Thoracic aorta (tissue), 2 donors: ENCODE results near the gene OR2AP1. TPM values are rescaled to one million over a fixed set of nuclear protein-coding genes. Genes with fewer than 3 reads are reported as not detected.

ENCODE experiments used
- ATAC-seq: fragments of 150-250 bp; one replicate; pipeline ENCODE4 v1.8.0; 2017; ENCODE audit warnings: low read depth; ENCODE audit not compliant: insufficient number of reproducible peaks, low FRiP score
- DNase-seq: peaks from one replicate; pipeline ENCODE4 v3.0.0-alpha.2; 2020; ENCODE audit warnings: low spot score
- H3K27ac ChIP-seq, 2 donors: fragments of 200-600 bp; sonication (generic); 1 replicate in 1 of 2; 2 replicates in 1 of 2; pipeline ENCODE4 v1.5.1; 2016; ENCODE audit warnings: mild to moderate bottlenecking in 2 of 2, moderate library complexity in 2 of 2
- H3K27me3 ChIP-seq: fragments of 200-600 bp; sonication (generic); replicated peaks from 2 replicates; pipeline ENCODE4 v1.6.0; 2016; ENCODE audit warnings: mild to moderate bottlenecking; ENCODE audit not compliant: insufficient read depth
- H3K36me3 ChIP-seq: fragments of 200-600 bp; sonication (generic); one replicate; pipeline ENCODE4 v1.5.1; 2016
- H3K4me1 ChIP-seq, 2 donors: fragments of 200-600 bp; sonication (generic); 1 replicate in 1 of 2; 2 replicates in 1 of 2; pipeline versions ENCODE4 v1.5.1 to v1.6.0; 2016; ENCODE audit warnings: low read depth in 2 of 2, mild to moderate bottlenecking in 1 of 2; ENCODE audit not compliant: control insufficient read depth in 1 of 2
- H3K4me3 ChIP-seq: fragments of 200-600 bp; sonication (generic); 2 replicates; pipeline ENCODE4 v1.5.1; 2016; ENCODE audit warnings: mild to moderate bottlenecking
- H3K9me3 ChIP-seq: fragments of 200-600 bp; sonication (generic); 2 replicates; pipeline ENCODE4 v1.5.1; 2016
- total RNA-seq, 2 donors: library from RNA; depleted of rRNA; stranded (reverse); fragments of >200 nt; gene quantifications; one replicate each; pipeline versions ENCODE4 v1.1.0 to v1.2.3, GENCODE V29; 2016
- TF ChIP-seq, protein P1 (sequence below): fragments of 200-600 bp; sonication (generic); IDR thresholded peaks from one replicate; pipeline ENCODE4 v1.5.1; 2019; ENCODE audit warnings: antibody characterized with exemption

OR2AP1 gene
- total RNA-seq, 2 donors from 2014 or later = not detected

DNA sequence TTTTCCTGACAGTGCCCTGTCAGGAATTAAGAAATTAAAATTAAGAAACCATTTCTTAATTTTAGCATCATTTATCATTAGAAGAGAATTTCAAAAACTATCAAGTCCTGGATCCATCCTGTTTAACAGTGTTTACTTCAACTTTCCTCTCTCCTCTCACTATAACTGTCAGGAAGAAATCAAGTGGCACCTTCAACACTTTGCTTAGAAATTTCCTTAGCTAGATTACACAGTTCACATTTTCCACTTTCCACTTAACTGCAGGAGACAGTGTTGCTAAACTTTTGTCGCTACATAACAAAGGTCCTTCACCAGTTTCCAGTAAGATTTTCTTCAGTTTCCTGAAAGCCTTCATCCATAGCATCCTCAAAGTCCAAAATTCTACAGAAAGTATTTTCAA lies 42.5 kb downstream of the OR2AP1 start:
- TF ChIP-seq, protein P1, sequence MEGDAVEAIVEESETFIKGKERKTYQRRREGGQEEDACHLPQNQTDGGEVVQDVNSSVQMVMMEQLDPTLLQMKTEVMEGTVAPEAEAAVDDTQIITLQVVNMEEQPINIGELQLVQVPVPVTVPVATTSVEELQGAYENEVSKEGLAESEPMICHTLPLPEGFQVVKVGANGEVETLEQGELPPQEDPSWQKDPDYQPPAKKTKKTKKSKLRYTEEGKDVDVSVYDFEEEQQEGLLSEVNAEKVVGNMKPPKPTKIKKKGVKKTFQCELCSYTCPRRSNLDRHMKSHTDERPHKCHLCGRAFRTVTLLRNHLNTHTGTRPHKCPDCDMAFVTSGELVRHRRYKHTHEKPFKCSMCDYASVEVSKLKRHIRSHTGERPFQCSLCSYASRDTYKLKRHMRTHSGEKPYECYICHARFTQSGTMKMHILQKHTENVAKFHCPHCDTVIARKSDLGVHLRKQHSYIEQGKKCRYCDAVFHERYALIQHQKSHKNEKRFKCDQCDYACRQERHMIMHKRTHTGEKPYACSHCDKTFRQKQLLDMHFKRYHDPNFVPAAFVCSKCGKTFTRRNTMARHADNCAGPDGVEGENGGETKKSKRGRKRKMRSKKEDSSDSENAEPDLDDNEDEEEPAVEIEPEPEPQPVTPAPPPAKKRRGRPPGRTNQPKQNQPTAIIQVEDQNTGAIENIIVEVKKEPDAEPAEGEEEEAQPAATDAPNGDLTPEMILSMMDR = no peak
- Histone ChIP-seq H3K4me1 (no peaks in the 10 kb centered on the region), H3K36me3 (no peaks in the 10 kb centered on the region), H3K27ac (no peak overlapping the region), H3K27me3 (no peaks in the 10 kb centered on the region), H3K4me3 (no peak overlapping the region), H3K9me3 (no peaks in the 10 kb centered on the region)
- DNase-seq = no peak
- ATAC-seq = no peak

DNA sequence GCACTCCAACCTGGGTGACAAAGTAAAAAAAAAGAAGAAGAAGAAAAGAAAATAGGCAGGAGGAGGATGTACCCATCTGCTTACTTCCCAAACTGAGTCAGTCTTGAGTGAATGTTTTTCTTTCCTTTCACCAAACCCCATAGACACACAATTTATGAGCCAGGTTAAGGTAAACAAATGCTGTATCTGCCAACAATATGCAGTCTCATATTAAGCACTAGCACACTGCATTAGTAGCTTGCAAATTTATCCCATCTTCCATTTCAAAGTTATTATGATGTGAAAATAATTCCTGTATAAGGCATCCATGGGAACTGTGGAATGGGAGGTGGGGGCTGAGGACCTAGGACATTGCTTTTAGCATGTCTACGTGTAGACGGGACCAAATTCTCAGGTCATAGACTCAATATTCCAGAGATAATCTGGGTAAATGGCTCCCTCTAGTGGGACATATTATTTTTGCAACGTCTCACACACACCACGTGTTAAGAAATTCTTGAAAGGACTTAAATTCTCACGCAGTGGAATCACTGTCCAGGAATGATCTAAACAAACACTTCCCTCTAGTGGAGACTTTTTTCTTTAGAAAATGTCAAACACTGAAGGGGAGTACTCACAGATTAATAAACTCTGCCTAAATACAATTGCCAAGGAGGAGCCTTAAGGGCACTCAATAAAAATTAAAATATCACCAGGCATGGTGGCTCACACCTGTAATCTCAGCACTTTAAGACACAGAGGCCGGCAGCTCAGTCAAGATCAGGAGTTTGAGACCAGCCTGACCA lies 47.3 kb downstream of the OR2AP1 start:
- ATAC-seq = peak; percentile 85
- Histone ChIP-seq H3K4me3 (no peak overlapping the region), H3K27ac (no peak overlapping the region), H3K9me3 (no peaks in the 10 kb centered on the region), H3K36me3 (no peaks in the 10 kb centered on the region), H3K4me1 (no peaks in the 10 kb centered on the region), H3K27me3 (no peaks in the 10 kb centered on the region)
- DNase-seq = no peak
- TF ChIP-seq, protein P1 = peak; percentile 84

DNA sequence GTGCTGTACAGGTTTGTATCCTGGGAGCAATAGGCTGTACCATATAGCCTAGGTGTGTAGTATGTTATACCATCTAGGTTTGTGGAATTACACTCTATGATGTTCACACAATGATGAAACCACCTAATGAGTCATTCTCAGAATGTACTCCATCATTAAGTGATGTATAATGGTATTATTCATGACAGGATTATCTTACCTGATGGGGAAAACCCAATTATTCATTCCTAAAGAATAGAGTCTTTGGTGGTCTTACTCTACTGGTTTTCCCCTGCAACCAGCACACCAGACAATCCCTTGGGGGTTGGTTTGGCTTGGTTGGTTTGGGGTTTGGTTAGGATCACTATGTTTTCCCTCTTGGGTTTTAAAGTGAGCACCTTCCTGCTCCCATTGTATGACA lies 51.8 kb downstream of the OR2AP1 start:
- TF ChIP-seq, protein P1 = no peak
- Histone ChIP-seq H3K4me1 (no peaks in the 10 kb centered on the region), H3K4me3 (no peak overlapping the region), H3K9me3 (no peaks in the 10 kb centered on the region), H3K36me3 (no peaks in the 10 kb centered on the region), H3K27me3 (no peaks in the 10 kb centered on the region), H3K27ac (no peak overlapping the region)
- ATAC-seq (no peak), DNase-seq (no peak)

Other genes starting within 250 kb of the OR2AP1 start
- gene OR6C3, start 241.7 kb upstream of the OR2AP1 start, total RNA-seq = not detected
- not detected for gene OR6C75, start 209.5 kb upstream of the OR2AP1 start, total RNA-seq
- not detected for gene OR6C65, start 171.9 kb upstream of the OR2AP1 start, total RNA-seq
- gene OR6C76, start 146.2 kb upstream of the OR2AP1 start, total RNA-seq = not detected
- not detected for gene OR6C2, start 128.4 kb upstream of the OR2AP1 start, total RNA-seq
- not detected for gene OR6C70, start 102.3 kb upstream of the OR2AP1 start, total RNA-seq
- gene OR6C68, start 80.1 kb upstream of the OR2AP1 start, total RNA-seq = not detected
- not detected for gene OR6C4, start 22.9 kb upstream of the OR2AP1 start, total RNA-seq
- gene OR10P1, start 64.4 kb downstream of the OR2AP1 start, total RNA-seq = not detected
- gene ITGA7, start 135.4 kb downstream of the OR2AP1 start, total RNA-seq = 100 to 1,000 TPM; 285 to 317 TPM
- gene BLOC1S1, start 143.6 kb downstream of the OR2AP1 start, total RNA-seq = 100 to 1,000 TPM; 113 to 117 TPM
- 10 to 100 TPM; 24.4 to 29.5 TPM for gene RDH5, start 147.9 kb downstream of the OR2AP1 start, total RNA-seq
- gene CD63, start 156.5 kb downstream of the OR2AP1 start, total RNA-seq = 100 to 1,000 TPM; 615 to 776 TPM
- gene GDF11, start 170.7 kb downstream of the OR2AP1 start, total RNA-seq = 1 to 10 TPM; 3.0 to 9.7 TPM
- gene SARNP, start 245.3 kb downstream of the OR2AP1 start, total RNA-seq = 10 to 100 TPM; 39.1 to 49.2 TPM
- 10 to 100 TPM; 13.8 to 16.2 TPM for gene ORMDL2, start 245.6 kb downstream of the OR2AP1 start, total RNA-seq